Right lobe of liver (tissue), 6 donors: Measurements from ENCODE around the gene ZDHHC7. TPM values are rescaled to one million over a fixed set of nuclear protein-coding genes. Genes with fewer than 3 reads are reported as not detected.

ENCODE experiments used
- ATAC-seq, 4 donors: fragments of 200-7000 bp; cut with Tn5 transposase; one replicate each; pipeline ENCODE4 v1.9.1; 2020; ENCODE audit warnings: mild to moderate bottlenecking in 4 of 4, moderate library complexity in 4 of 4
- DNase-seq, 3 donors: peaks; one replicate each; pipeline ENCODE4 v3.0.0-alpha.2; 2020
- H3K27ac ChIP-seq, 3 donors: fragments of 200-600 bp; one replicate each; pipeline ENCODE4 v1.8.0; 2022
- H3K27me3 ChIP-seq, 2 donors: fragments of 200-600 bp; one replicate each; pipeline ENCODE4 v1.8.0; 2022
- H3K36me3 ChIP-seq, 4 donors: fragments of 200-600 bp; sonication (generic) in 1 of 4; one replicate each; pipeline versions ENCODE4 v1.5.1 to v1.8.0; 2017 to 2022; ENCODE audit warnings: control low read depth in 1 of 4
- H3K4me1 ChIP-seq, 4 donors: fragments of 200-600 bp; sonication (generic) in 1 of 4; one replicate each; pipeline versions ENCODE4 v1.5.1 to v1.8.0; 2017 to 2022; ENCODE audit warnings: control low read depth in 1 of 4
- H3K4me3 ChIP-seq, 3 donors: fragments of 200-600 bp; one replicate each; pipeline ENCODE4 v1.8.0; 2022
- H3K9me3 ChIP-seq, 4 donors: fragments of 200-600 bp; sonication (generic) in 1 of 4; one replicate each; pipeline versions ENCODE4 v1.5.1 to v1.8.0; 2017 to 2022; ENCODE audit warnings: control low read depth in 1 of 4
- POLR2A ChIP-seq: fragments of 450-650 bp; IDR thresholded peaks from one replicate; pipeline ENCODE4 v1.6.1; 2017; ENCODE audit warnings: antibody characterized with exemption, mild to moderate bottlenecking
- WGBS: methylation state at CpG from one replicate; pipeline ENCODE4 v1.1.6; 2018; ENCODE audit warnings: low coverage, low lambda C conversion rate; ENCODE audit not compliant: insufficient coverage; ENCODE audit errors: missing lambda C conversion rate; 5-methylcytosine and 5-hydroxymethylcytosine counted together
- intact Hi-C, 2 donors: fragments of 100-400 bp; cut with DNase I; formaldehyde crosslinking; loops; one replicate each; pipeline versions ENCODE4 v1.11.2 to v1.14.1; 2022
- total RNA-seq, 6 experiments: library from RNA; depleted of rRNA in 2 of 6; stranded (reverse); fragments of >200 nt in 2 of 6; fragmentation: NEBNext Ultra II Directional in 3 of 6; extraction: Animal tissue kit (Norgen Biotek cat#: 25700) in 3 of 6; gene quantifications; one replicate each; pipeline versions ENCODE4 v1.1.0 to v1.2.4, GENCODE V29; 2016 to 2023
- TF ChIP-seq, protein P1 (sequence below), 4 donors: fragments of 200-600 bp in 3 of 4; fragments of 450-650 bp in 1 of 4; IDR thresholded peaks; one replicate each; pipeline versions ENCODE4 v1.5.1 to v1.8.0; 2016 to 2022; ENCODE audit warnings: antibody characterized with exemption in 4 of 4, mild to moderate bottlenecking in 2 of 4
- donor health status: DM: no; HTN: yes; CAD: no.
- donor health status: DM: no; HTN: no; CAD: no.
- donor health status: DM: no; HTN: no; CAD: no.
- donor health status: DM: no; HTN: yes; CAD: no.
- donor health status: DM: no; HTN: yes; CAD: no.

The ZDHHC7 gene
- total RNA-seq, 6 experiments from 2014 or later: 10.7 to 27.5 (median 19.0) TPM

DNA sequence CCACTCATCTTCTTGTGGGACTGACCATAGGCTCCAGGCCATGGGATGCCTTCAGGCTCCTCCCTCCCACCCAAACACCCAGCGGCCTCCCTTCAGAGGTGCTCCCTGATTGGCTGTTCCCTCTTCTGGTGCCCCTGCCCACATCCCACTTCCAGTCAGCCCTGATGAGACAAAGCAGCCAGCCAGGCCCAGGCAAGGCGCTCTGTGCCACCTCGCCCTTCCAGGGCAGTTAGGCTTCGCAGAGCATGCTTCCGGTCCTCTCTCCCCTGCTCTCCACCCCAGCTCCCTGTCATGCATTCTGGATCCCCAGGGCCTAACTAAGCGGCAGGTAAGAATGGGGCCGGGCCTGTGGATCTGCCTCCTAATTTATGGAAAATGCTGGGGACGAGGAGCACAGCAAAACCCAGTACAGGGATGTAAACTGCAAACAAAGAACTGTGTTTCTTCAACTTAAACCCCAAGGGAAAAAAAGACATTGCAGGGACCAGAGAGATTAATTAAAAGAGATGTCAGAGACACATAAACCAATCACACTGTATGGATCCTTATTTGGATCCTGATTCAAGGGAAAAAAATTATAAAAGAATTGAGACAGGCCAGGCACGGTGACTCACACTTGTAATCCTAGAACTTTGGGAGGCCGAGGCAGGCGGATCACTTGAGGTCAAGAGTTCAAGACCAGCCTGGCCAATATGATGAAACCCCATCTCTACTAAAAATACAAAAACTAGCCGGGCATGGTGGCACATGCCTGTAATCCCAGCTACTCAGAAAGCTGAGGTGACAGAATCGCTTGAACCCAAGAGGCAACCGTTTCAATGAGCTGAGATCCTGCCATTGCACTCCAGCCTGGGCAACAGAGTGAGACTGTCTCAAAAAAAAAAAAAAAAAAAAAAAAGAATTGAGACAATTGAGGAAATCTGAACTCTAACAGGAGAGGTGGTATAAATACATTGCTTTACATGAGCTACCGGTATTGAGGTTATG is 26.0 kb downstream of the ZDHHC7 start:
- peaks cover 0 to 53% (median 21%) of the 10 kb centered on the region in 4 donors for H3K36me3 ChIP-seq

DNA sequence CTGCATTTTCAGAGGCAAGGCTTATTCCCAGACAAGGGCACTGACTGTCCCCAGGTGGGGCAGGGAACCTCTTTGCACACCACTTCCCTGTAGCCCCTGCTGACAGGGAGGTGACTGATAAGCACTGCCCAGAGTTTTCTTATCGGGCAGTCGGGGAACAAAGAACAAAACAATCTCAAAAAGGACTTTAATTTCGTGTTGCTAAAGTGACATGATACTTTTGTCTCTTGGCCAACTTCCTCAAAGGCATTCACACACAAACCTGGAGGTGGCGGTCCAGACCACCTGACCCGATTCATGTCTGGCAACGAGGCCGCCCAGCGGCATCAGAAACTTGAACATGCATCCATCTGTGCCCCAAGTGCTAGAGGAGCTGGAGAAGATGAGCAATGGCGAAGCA is 28.9 kb downstream of the ZDHHC7 start:
- Histone ChIP-seq H3K4me1 (no peaks in the 10 kb centered on the region), H3K36me3 (peaks cover 4 to 45% (median 16%) of the 10 kb centered on the region in 4 donors), H3K27me3 (no peaks in the 10 kb centered on the region), H3K27ac (no peak overlapping the region), H3K4me3 (no peak overlapping the region), H3K9me3 (no peaks in the 10 kb centered on the region)
- DNase-seq (no peak), ATAC-seq (peak in 3 of 4 donors; percentile 14 to 33 (median 15))
- 59% methylated on average over 8 of the region's 9 CpGs for WGBS
- TF ChIP-seq POLR2A: no peak
- TF ChIP-seq, protein P1, sequence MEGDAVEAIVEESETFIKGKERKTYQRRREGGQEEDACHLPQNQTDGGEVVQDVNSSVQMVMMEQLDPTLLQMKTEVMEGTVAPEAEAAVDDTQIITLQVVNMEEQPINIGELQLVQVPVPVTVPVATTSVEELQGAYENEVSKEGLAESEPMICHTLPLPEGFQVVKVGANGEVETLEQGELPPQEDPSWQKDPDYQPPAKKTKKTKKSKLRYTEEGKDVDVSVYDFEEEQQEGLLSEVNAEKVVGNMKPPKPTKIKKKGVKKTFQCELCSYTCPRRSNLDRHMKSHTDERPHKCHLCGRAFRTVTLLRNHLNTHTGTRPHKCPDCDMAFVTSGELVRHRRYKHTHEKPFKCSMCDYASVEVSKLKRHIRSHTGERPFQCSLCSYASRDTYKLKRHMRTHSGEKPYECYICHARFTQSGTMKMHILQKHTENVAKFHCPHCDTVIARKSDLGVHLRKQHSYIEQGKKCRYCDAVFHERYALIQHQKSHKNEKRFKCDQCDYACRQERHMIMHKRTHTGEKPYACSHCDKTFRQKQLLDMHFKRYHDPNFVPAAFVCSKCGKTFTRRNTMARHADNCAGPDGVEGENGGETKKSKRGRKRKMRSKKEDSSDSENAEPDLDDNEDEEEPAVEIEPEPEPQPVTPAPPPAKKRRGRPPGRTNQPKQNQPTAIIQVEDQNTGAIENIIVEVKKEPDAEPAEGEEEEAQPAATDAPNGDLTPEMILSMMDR (IDR thresholded peaks at IDR 0.05): peak in 1 of 4 donors; percentile 8
- intact Hi-C loops: no loop called here

More for the DNA sequence above, 26.0 kb downstream of the ZDHHC7 start:
- ATAC-seq (peak in 1 of 4 donors; percentile 25), DNase-seq (no peak)
- H3K27me3 ChIP-seq: no peaks in the 10 kb centered on the region
- TF ChIP-seq POLR2A: no peak
- TF ChIP-seq, protein P1 (IDR thresholded peaks at IDR 0.05): no peak
- 77% methylated on average over 12 of the region's 15 CpGs for WGBS
- H3K4me1 ChIP-seq: no peaks in the 10 kb centered on the region
- no peak overlapping the region for H3K4me3 ChIP-seq
- no peaks in the 10 kb centered on the region for H3K9me3 ChIP-seq
- intact Hi-C loops: no loop called here
- H3K27ac ChIP-seq: no peak overlapping the region

DNA sequence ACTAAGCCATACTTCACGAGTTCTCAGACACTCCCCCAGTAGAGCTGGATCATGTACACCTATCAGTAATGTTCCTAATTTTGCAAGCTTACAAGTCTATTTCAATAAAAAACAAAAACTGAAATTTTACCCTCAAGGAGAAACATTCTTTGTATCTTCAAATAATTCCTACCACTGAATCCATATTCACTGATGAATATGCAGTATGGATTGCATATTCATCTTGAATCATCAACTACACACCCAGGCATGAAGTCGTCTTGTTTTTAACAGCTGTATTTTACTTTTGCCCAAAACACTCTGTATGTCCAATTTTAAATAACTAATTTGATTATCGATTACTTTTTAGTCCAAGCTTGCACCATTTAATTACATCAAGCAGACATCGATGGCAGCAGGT is 31.8 kb downstream of the ZDHHC7 start:
- intact Hi-C loops: no loop called here
- Histone ChIP-seq H3K4me3 (no peak overlapping the region), H3K36me3 (peaks cover 4 to 64% (median 26%) of the 10 kb centered on the region in 4 donors), H3K27me3 (no peaks in the 10 kb centered on the region), H3K27ac (no peak overlapping the region), H3K9me3 (no peaks in the 10 kb centered on the region), H3K4me1 (no peaks in the 10 kb centered on the region)
- no peak for TF ChIP-seq POLR2A
- TF ChIP-seq, protein P1 (IDR thresholded peaks at IDR 0.05): no peak
- DNase-seq: no peak
- whole genome bisulfite sequencing: 90% methylated on average over 4 of the region's 4 CpGs
- ATAC-seq: no peak

DNA sequence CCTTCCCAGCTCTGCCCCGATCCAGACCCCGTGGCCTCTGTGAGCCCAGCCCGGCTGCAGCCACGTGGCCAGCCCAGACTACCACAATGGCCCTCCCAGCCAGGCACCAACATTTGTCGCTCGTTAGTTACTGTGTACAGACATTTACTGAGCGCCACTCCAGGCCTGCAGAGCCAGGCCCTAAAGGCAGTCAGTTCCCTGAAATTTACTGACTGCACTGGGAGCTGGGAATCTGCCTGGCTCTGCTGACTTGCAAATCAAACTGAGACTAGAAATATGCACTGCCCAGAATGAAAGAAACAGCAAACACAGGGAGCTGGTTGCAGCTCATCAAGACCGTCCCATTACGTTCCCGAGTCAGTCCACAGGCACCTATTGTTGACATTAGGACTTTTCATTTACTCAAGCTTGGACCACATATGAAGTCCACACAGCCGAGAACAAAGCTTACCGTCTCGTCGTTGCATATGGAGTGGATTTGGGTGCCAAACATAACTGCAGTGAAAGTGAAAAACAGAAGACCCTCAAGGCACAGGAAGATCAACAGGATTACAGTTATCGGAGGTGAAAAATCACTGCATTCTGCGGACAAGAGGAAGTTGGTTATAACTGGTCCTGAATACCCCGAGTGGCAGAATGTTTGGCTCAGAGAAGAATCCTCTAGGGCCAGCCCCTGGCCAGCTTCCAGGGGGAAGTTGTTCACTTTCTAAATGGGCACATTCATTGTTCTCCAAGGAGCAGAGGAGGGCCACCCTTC is 34.5 kb downstream of the ZDHHC7 start:
- H3K27me3 ChIP-seq: no peaks in the 10 kb centered on the region
- H3K4me3 ChIP-seq: no peak overlapping the region
- 75% methylated on average over 10 of the region's 17 CpGs for WGBS
- H3K4me1 ChIP-seq: peaks cover 0 to 10% (median 5%) of the 10 kb centered on the region in 4 donors
- ATAC-seq (peak in 2 of 4 donors; percentile 7 to 39), DNase-seq (no peak)
- H3K27ac ChIP-seq: no peak overlapping the region
- TF ChIP-seq, protein P1 (IDR thresholded peaks at IDR 0.05): no peak
- TF ChIP-seq POLR2A: no peak
- H3K36me3 ChIP-seq: peaks cover 4 to 65% (median 27%) of the 10 kb centered on the region in 4 donors
- no peaks in the 10 kb centered on the region for H3K9me3 ChIP-seq
- intact Hi-C loops: no loop called here
